MM.1S (cell line): ENCODE data around the gene ABHD16B.

ENCODE experiments used
- CTCF ChIP-seq: fragments of 300-600 bp; sonication (generic); IDR thresholded peaks from 2 replicates; pipeline ENCODE4 v1.5.1; 2016; ENCODE audit warnings: antibody characterized with exemption, low read length, mixed read lengths
- EZH2 ChIP-seq: fragments of 300-600 bp; sonication (generic); optimal IDR thresholded peaks from 2 replicates; pipeline ENCODE3; 2017; ENCODE audit warnings: low read depth, mild to moderate bottlenecking, antibody characterized with exemption, low read length, mixed read lengths
- EZH2phosphoT487 ChIP-seq: fragments of 300-600 bp; sonication (generic); IDR thresholded peaks from 2 replicates; pipeline ENCODE4 v1.6.1; 2018; ENCODE audit warnings: antibody characterized with exemption, low read length

- TF ChIP-seq CTCF (no peak), EZH2 (no peak), EZH2phosphoT487 (no peak)
Observed at GRCh38 chr20:63843222-63843621, 18.1 kb upstream of the ABHD16B start.
